ENCODE results near the gene HOXA3. TPM values are rescaled to one million over a fixed set of nuclear protein-coding genes. Genes with fewer than 3 reads are reported as not detected.

Gene HOXA3
- total RNA-seq, 4 donors from 2014 or later = 5.5 to 19.9 (median 6.2) TPM

DNA sequence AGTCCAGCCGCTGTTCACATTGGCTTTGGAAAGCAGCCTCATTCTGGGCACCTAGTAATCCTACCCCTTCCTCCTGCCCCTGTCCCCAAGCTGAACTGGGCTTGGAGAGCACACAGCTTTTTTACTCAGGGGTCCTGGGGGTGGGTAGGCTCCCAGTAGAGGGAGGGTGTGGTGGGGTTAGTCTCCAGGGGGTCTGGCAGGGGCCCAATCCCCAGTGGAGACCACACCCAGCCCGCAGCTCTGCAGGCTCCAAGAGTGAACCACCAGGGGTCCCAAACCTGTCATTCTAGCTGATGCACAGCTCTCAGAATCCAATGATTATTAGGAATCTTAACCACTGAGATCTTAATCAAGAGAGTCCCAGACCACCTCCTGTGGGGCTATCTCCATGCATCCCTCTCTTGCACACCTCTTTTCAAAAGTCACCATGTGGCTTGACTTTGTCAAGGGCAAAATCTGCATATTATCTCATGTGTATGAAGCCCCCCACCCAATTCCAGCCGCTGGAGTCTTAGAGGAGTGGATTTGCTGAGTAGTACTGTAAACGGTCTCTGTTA, 30.0 kb upstream of the HOXA3 start:
- no peak for TF ChIP-seq POLR2A (IDR thresholded peaks at IDR 0.05)
- no peak for TF ChIP-seq CTCF (IDR thresholded peaks at IDR 0.05)
- no peak for TF ChIP-seq EP300 (IDR thresholded peaks at IDR 0.05)
- TF ChIP-seq POLR2AphosphoS5 (IDR thresholded peaks at IDR 0.05) = no peak
- DNase-seq (ENCODE audit: low spot score in 2 of 2) = peak; percentile 56 to 73
- no peaks in the 10 kb centered on the region for H3K36me3 ChIP-seq
- H3K4me1 ChIP-seq = peaks cover 47% of the 10 kb centered on the region
- no peak overlapping the region for H3K27ac ChIP-seq
- no peaks in the 10 kb centered on the region for H3K9me3 ChIP-seq
- WGBS = 74% methylated on average over 3 of the region's 4 CpGs
- H3K4me3 ChIP-seq = no peak overlapping the region
- H3K27me3 ChIP-seq = peaks cover 73% of the 10 kb centered on the region

- H3K27ac ChIP-seq = no peak overlapping the region
- no peak overlapping the region for H3K4me3 ChIP-seq
- 82% methylated on average over 4 of the region's 4 CpGs for WGBS
- TF ChIP-seq EP300 (IDR thresholded peaks at IDR 0.05) = no peak
- no peak for TF ChIP-seq CTCF (IDR thresholded peaks at IDR 0.05)
- TF ChIP-seq POLR2AphosphoS5 (IDR thresholded peaks at IDR 0.05) = no peak
- TF ChIP-seq POLR2A (IDR thresholded peaks at IDR 0.05) = no peak
- H3K36me3 ChIP-seq = no peaks in the 10 kb centered on the region
- H3K27me3 ChIP-seq = peaks cover 70% of the 10 kb centered on the region
- H3K9me3 ChIP-seq = no peaks in the 10 kb centered on the region
- peak; percentile 49 to 72 for DNase-seq (ENCODE audit: low spot score in 2 of 2)
- peaks cover 49% of the 10 kb centered on the region for H3K4me1 ChIP-seq
These were observed 29.5 kb upstream of the HOXA3 start for GRCh38 chr7:27181795-27182275.

GRCh38 chr7:27180431-27181420, 28.3 kb upstream of the HOXA3 start:
- H3K36me3 ChIP-seq = no peaks in the 10 kb centered on the region
- DNase-seq (ENCODE audit: low spot score in 2 of 2) = peak; percentile 67 to 75
- peaks cover 59% of the 10 kb centered on the region for H3K27me3 ChIP-seq
- no peaks in the 10 kb centered on the region for H3K9me3 ChIP-seq
- WGBS = 86% methylated on average over 8 of the region's 12 CpGs
- TF ChIP-seq POLR2A (IDR thresholded peaks at IDR 0.05) (no peak), POLR2AphosphoS5 (IDR thresholded peaks at IDR 0.05) (no peak), EP300 (IDR thresholded peaks at IDR 0.05) (no peak), CTCF (IDR thresholded peaks at IDR 0.05) (no peak)
- peak overlapping the region; percentile 32 for H3K4me3 ChIP-seq
- H3K27ac ChIP-seq = peak overlapping the region; percentile 42
- peaks cover 50% of the 10 kb centered on the region for H3K4me1 ChIP-seq

GRCh38 chr7:27179503-27180430, 27.4 kb upstream of the HOXA3 start:
- peak; percentile 89 to 91 for DNase-seq (ENCODE audit: low spot score in 2 of 2)
- Histone ChIP-seq H3K9me3 (no peaks in the 10 kb centered on the region), H3K27me3 (peaks cover 49% of the 10 kb centered on the region), H3K27ac (peak overlapping the region; percentile 42), H3K4me3 (peak overlapping the region; percentile 32), H3K36me3 (no peaks in the 10 kb centered on the region), H3K4me1 (peaks cover 48% of the 10 kb centered on the region)
- no peak for TF ChIP-seq EP300 (IDR thresholded peaks at IDR 0.05)
- TF ChIP-seq CTCF (IDR thresholded peaks at IDR 0.05) = peak; percentile 61 to 93
- TF ChIP-seq POLR2AphosphoS5 (IDR thresholded peaks at IDR 0.05) = peak in 1 of 3 donors; percentile 15
- TF ChIP-seq POLR2A (IDR thresholded peaks at IDR 0.05) = no peak
- 36% methylated on average over 56 of the region's 56 CpGs for WGBS
